ENCODE results near the gene BUB1. TPM values are rescaled to one million over a fixed set of nuclear protein-coding genes. Genes with fewer than 3 reads are reported as not detected.
"Not testable (repeated sequence)": the region's sequence is repeated elsewhere in the genome, so short reads cannot be mapped to it uniquely, and the experiment has no call there.

The BUB1 gene
- total RNA-seq, 1 donor from 2014 or later: 18.2 TPM

GRCh38 chr2:110690083-110690965, 12.5 kb upstream of the BUB1 start:
- no peak for DNase-seq

GRCh38 chr2:110688594-110689091, 10.8 kb upstream of the BUB1 start:
- DNase-seq: no peak

GRCh38 chr2:110687775-110688484, 10.1 kb upstream of the BUB1 start:
- DNase-seq: not testable (repeated sequence)

- DNase-seq: no peak
These were observed 5.0 kb upstream of the BUB1 start for GRCh38 chr2:110682872-110683271.

GRCh38 chr2:110682267-110682666, 4.4 kb upstream of the BUB1 start:
- no peak for DNase-seq

- DNase-seq: no peak
These were observed 2.8 kb upstream of the BUB1 start for GRCh38 chr2:110680709-110681108.

- no peak for DNase-seq
These were observed 2.0 kb upstream of the BUB1 start for GRCh38 chr2:110679865-110680264.

GRCh38 chr2:110679337-110679707, 1.5 kb upstream of the BUB1 start:
- DNase-seq: peak; percentile 21

GRCh38 chr2:110678457-110679336, 834 bp upstream of the BUB1 start:
- DNase-seq: peak; percentile 66

- DNase-seq: no peak
These were observed 783 bp downstream of the BUB1 start for GRCh38 chr2:110677080-110677479.

- DNase-seq: no peak
These were observed 2.2 kb downstream of the BUB1 start for GRCh38 chr2:110675679-110676078.

GRCh38 chr2:110674620-110675555, 3.0 kb downstream of the BUB1 start:
- DNase-seq: no peak

- no peak for DNase-seq
These were observed 4.7 kb downstream of the BUB1 start for GRCh38 chr2:110673201-110673600.

GRCh38 chr2:110670826-110671225, 7.0 kb downstream of the BUB1 start:
- DNase-seq: no peak

GRCh38 chr2:110669079-110669478, 8.8 kb downstream of the BUB1 start:
- DNase-seq: no peak

GRCh38 chr2:110667071-110667470, 10.8 kb downstream of the BUB1 start:
- no peak for DNase-seq

- DNase-seq: no peak
These were observed 13.7 kb downstream of the BUB1 start for GRCh38 chr2:110664135-110664534.

GRCh38 chr2:110662560-110662959, 15.3 kb downstream of the BUB1 start:
- DNase-seq: no peak

- no peak for DNase-seq
These were observed 17.3 kb downstream of the BUB1 start for GRCh38 chr2:110660558-110660957.

- DNase-seq: no peak
These were observed 18.6 kb downstream of the BUB1 start for GRCh38 chr2:110659248-110659647.

- no peak for DNase-seq
These were observed 20.0 kb downstream of the BUB1 start for GRCh38 chr2:110657724-110658305.

All from tongue (tissue), 2 donors.